IMR-90 (cell line): Measurements from ENCODE around the gene ADAM15. TPM values are rescaled to one million over a fixed set of nuclear protein-coding genes. Genes with fewer than 3 reads are reported as not detected.

Experiments used
- CHD1 ChIP-seq: IDR thresholded peaks from 2 replicates; pipeline ENCODE4 v1.6.1; 2012; ENCODE audit warnings: low read depth, low read length, improper control_type of control experiment
- MAFK ChIP-seq: IDR thresholded peaks from 2 replicates; pipeline ENCODE4 v1.6.1; 2012; ENCODE audit warnings: low read depth, low read length, improper control_type of control experiment
- polyA plus RNA-seq, 3 experiments: library from polyadenylated mRNA; depleted of rRNA; stranded (reverse); fragments of >200 nt; gene quantifications; 2 replicates each; pipeline ENCODE4 v1.2.3, GENCODE V29; 2012; ENCODE audit warnings: low replicate concordance in 1 of 3
- total RNA-seq: library from RNA; depleted of rRNA; stranded (reverse); fragments of >200 nt; gene quantifications from 2 replicates; pipeline ENCODE4 v1.2.3, GENCODE V29; 2012

Gene ADAM15
- total and polyA plus RNA-seq, 2 of the 4 experiments (the other 2 are of a cell fraction) = 25.6 to 52.4 TPM

DNA sequence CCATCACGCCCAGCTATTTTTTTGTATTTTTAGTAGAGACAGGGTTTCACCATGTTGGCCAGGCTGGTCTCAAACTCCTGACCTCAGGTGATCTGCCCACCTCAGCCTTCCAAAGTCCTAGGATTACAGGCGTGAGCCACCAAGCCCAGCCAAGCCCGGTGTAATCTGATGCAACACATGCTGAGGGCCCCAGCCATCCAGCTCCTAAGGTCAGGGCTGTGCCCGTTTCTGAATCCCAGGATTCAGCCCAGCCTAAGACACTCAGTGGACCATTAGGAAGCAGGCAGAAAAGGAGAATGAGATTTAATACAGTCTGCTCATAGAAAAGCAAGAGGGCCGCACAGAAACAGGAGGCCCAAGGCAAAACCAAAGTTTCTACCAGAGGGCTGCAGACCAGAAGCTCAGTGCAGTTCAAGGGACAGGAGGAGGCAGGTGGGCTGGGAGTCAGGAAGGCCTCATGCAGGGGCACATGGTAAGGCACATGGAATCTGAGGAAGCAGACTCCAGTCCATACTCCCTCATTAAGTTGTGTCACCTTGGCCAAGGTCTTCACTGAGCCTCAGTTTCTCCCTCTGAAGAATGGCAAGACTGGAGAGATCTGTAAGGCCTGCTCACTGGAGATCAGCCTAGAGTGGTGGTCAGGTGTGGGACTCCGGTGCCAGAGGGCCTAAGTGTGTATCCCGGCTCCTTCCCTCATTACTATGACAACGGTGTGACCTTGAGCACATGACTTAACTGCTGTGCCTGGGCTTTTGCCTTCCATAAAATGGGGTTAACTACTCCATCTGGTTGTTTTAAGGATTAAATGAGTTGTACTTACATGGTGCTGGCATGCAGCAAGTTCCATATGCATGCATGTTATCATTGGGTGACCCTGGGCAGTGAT is 2.4 kb upstream of the ADAM15 start (continued):
- TF ChIP-seq MAFK (no peak), CHD1 (no peak)
